Panc1 (cell line): ENCODE data around the gene ZNF710. TPM values are rescaled to one million over a fixed set of nuclear protein-coding genes. Genes with fewer than 3 reads are reported as not detected.

Source experiments
- ATAC-seq: fragments of 200-7000 bp; cut with Tn5 transposase; 2 replicates; pipeline ENCODE4 v1.9.1; 2020; ENCODE audit warnings: mild to moderate bottlenecking, moderate library complexity
- BruUV-seq: library from RNA; stranded (reverse); fragments of 400-500 nt; replicated peaks from 2 replicates; lab custom pipeline; 2021; lab: Mats Ljungman, UMichigan
- CTCF ChIA-PET: fragments of 300-600 bp; sonication (Branson Sonifier 250); formaldehyde crosslinking; loops from one replicate; lab custom pipeline; 2022; ENCODE audit warnings: antibody characterized with exemption; lab: Charles Lee
- POLR2A ChIA-PET: fragments of 300-600 bp; sonication (Branson Sonifier 250); formaldehyde crosslinking; loops from one replicate; lab custom pipeline; 2022; ENCODE audit warnings: antibody characterized with exemption; lab: Charles Lee
- DNase-seq: peaks from one replicate; pipeline ENCODE4 v3.0.0-alpha.2; 2010; ENCODE audit warnings: low read depth, low spot score
- H3K27ac ChIP-seq: 2 replicates; pipeline ENCODE4 v1.5.1; 2011; ENCODE audit warnings: mild to moderate bottlenecking, low read length, inconsistent platforms
- H3K27me3 ChIP-seq: fragments of 200-500 bp; sonication (Bioruptor generic); 2 replicates; pipeline ENCODE4 v1.6.0; 2014; ENCODE audit warnings: low read length, inconsistent platforms; ENCODE audit not compliant: control insufficient read depth, insufficient read depth
- H3K36me3 ChIP-seq: fragments of 200-500 bp; sonication (Bioruptor generic); 2 replicates; pipeline ENCODE4 v1.5.1; 2014; ENCODE audit warnings: inconsistent platforms, mild to moderate bottlenecking, low read length, moderate library complexity; ENCODE audit not compliant: control insufficient read depth, insufficient read depth
- H3K4me1 ChIP-seq: 2 replicates; pipeline ENCODE4 v1.5.1; 2011; ENCODE audit warnings: inconsistent platforms, mild to moderate bottlenecking, low read length, moderate library complexity; ENCODE audit not compliant: control insufficient read depth, insufficient read depth
- H3K4me3 ChIP-seq, 2 experiments: 2 replicates each; pipeline ENCODE4 v1.5.1; 2011 to 2012; ENCODE audit warnings: low read depth in 2 of 2, low read length in 2 of 2, mild to moderate bottlenecking in 2 of 2, inconsistent platforms in 1 of 2, moderate library complexity in 1 of 2
- H3K9me3 ChIP-seq: fragments of 200-500 bp; sonication (Bioruptor generic); 2 replicates; pipeline ENCODE4 v1.5.1; 2014; ENCODE audit warnings: low read depth, mild to moderate bottlenecking, inconsistent platforms, low read length, moderate library complexity; ENCODE audit not compliant: control insufficient read depth, insufficient read depth
- CTCF ChIP-seq: fragments of 450-650 bp; IDR thresholded peaks from 2 replicates; pipeline ENCODE4 v1.5.1; 2017; ENCODE audit warnings: mild to moderate bottlenecking
- POLR2AphosphoS5 ChIP-seq: IDR thresholded peaks from 2 replicates; pipeline ENCODE4 v1.6.1; 2012; ENCODE audit warnings: mild to moderate bottlenecking, low read depth, low read length, moderate library complexity
- REST ChIP-seq, 2 experiments: IDR thresholded peaks; 2 replicates each; pipeline ENCODE4 v1.6.1; 2011 to 2012; ENCODE audit warnings: low read depth in 2 of 2, control low read depth in 1 of 2, low read length in 1 of 2, mild to moderate bottlenecking in 1 of 2, moderate library complexity in 1 of 2; ENCODE audit not compliant: insufficient read depth in 1 of 2
- SIN3A ChIP-seq: IDR thresholded peaks from 2 replicates; pipeline ENCODE4 v1.6.1; 2012; ENCODE audit warnings: low read depth, mild to moderate bottlenecking, low read length, moderate library complexity, borderline replicate concordance; ENCODE audit not compliant: insufficient read depth
- TCF7L2 ChIP-seq: IDR thresholded peaks from 2 replicates; pipeline ENCODE4 v1.6.1; 2011; ENCODE audit warnings: mild to moderate bottlenecking, low read depth, low read length, inconsistent platforms
- in situ Hi-C: cut with HindIII; loops from 2 replicates; pipeline ENCODE4 v1.10.0; 2016; ENCODE audit warnings: low sequenced_read_pairs, low pct_unique_long_range_greater_than_20kb
- intact Hi-C: fragments of 100-400 bp; cut with micrococcal nuclease; formaldehyde crosslinking; loops from one replicate; pipeline ENCODE4 v1.10.0; 2022; ENCODE audit not compliant: unreplicated experiment
- total RNA-seq: library from RNA; stranded (reverse); gene quantifications from one replicate; pipeline ENCODE4 v1.2.1, GENCODE V29; 2021; ENCODE audit not compliant: unreplicated experiment

The ZNF710 gene
- total RNA-seq, 1 experiment from 2014 or later, result 15.8 TPM

GRCh38 chr15:90035095-90035839 is 34.1 kb downstream of the ZNF710 start:
- H3K4me3 ChIP-seq, result no peak overlapping the region
- in situ Hi-C loops (no loop called here), intact Hi-C loops (no loop called here)
- DNase-seq (no peak), ATAC-seq (peak; percentile 59; the same call in 1 of the 2 replicates)
- H3K36me3 ChIP-seq, result no peaks in the 10 kb centered on the region
- peaks cover 24% of the 10 kb centered on the region for H3K4me1 ChIP-seq
- TF ChIP-seq CTCF (no peak), REST (IDR thresholded peaks at IDR 0.05; ENCODE audit: insufficient read depth in 1 of 2, low read depth in 2 of 2, low read length in 1 of 2) (no peak), POLR2AphosphoS5 (no peak), SIN3A (no peak), TCF7L2 (no peak)
- no peaks in the 10 kb centered on the region for H3K9me3 ChIP-seq
- no TSS peak for BruUV-seq
- ChIA-PET POLR2A (interaction anchor here (0.6 to 0.8 kb wide), 2 partner anchors 9 to 179 kb away, joined by 6 to 8 read pairs; no protein-coding TSS in a partner anchor), CTCF (no interaction called here)
- no peaks in the 10 kb centered on the region for H3K27me3 ChIP-seq
- peak overlapping the region; percentile 51 for H3K27ac ChIP-seq

DNA sequence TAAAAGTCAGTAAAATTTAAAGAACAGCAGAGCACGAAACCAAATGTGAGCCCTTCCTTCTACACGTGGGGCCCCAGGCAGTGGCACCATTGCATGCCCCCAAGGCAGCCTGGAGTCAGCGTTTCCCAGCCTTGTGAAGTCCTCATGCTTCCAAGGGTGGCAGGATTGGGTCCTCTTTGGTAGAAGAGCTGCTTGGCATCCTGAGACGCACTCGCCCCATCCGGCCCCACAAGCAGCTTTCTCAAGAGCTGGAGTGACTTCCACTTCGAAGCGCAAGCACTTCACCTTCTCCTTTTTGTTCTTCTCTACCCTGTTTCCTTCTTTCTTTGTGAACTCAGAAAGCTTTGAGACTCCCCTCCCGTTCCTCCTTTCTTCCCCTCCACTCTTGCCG is 34.7 kb downstream of the ZNF710 start:
- H3K4me3 ChIP-seq, result no peak overlapping the region
- no peak overlapping the region for H3K27ac ChIP-seq
- H3K9me3 ChIP-seq, result no peaks in the 10 kb centered on the region
- no peak for TF ChIP-seq POLR2AphosphoS5
- no peak for TF ChIP-seq REST (IDR thresholded peaks at IDR 0.05; ENCODE audit: insufficient read depth in 1 of 2, low read depth in 2 of 2, low read length in 1 of 2)
- H3K36me3 ChIP-seq, result no peaks in the 10 kb centered on the region
- CTCF ChIA-PET, result no interaction called here
- DNase-seq, result no peak
- in situ Hi-C loops (no loop called here), intact Hi-C loops (no loop called here)
- H3K27me3 ChIP-seq, result no peaks in the 10 kb centered on the region
- ATAC-seq, result no peak
- no TSS peak for BruUV-seq
- H3K4me1 ChIP-seq, result peaks cover 24% of the 10 kb centered on the region
- POLR2A ChIA-PET, result interaction anchor here (0.6 to 0.8 kb wide), 2 partner anchors 9 to 178 kb away, joined by 6 to 8 read pairs; no protein-coding TSS in a partner anchor
